Omental fat pad (tissue), 4 donors: ENCODE results near the gene METTL9. TPM values are rescaled to one million over a fixed set of nuclear protein-coding genes. Genes with fewer than 3 reads are reported as not detected.
"Not testable (repeated sequence)": the region's sequence is repeated elsewhere in the genome, so short reads cannot be mapped to it uniquely, and the experiment has no call there.

ENCODE experiments used
- ATAC-seq: fragments of 150-250 bp; one replicate; pipeline ENCODE4 v1.9.1; 2016; ENCODE audit warnings: mild to moderate bottlenecking, moderate library complexity; ENCODE audit not compliant: low FRiP score
- DNase-seq: peaks from one replicate; pipeline ENCODE4 v3.0.0-alpha.2; 2019; ENCODE audit warnings: low spot score
- total RNA-seq, 4 donors: library from RNA; depleted of rRNA; stranded (reverse); fragments of >200 nt; gene quantifications; one replicate each; pipeline ENCODE4 v1.1.0, GENCODE V29; 2016
- TF ChIP-seq, protein P1 (sequence below), 3 donors: fragments of 450-650 bp; IDR thresholded peaks; one replicate each; pipeline ENCODE4 v1.5.1; 2016 to 2017; ENCODE audit warnings: antibody characterized with exemption in 3 of 3, mild to moderate bottlenecking in 3 of 3, moderate library complexity in 2 of 3

METTL9 gene
- total RNA-seq, 4 donors from 2014 or later = 98.9 to 195 (median 114) TPM

- DNase-seq = no peak
- no peak for ATAC-seq
- TF ChIP-seq, protein P1, sequence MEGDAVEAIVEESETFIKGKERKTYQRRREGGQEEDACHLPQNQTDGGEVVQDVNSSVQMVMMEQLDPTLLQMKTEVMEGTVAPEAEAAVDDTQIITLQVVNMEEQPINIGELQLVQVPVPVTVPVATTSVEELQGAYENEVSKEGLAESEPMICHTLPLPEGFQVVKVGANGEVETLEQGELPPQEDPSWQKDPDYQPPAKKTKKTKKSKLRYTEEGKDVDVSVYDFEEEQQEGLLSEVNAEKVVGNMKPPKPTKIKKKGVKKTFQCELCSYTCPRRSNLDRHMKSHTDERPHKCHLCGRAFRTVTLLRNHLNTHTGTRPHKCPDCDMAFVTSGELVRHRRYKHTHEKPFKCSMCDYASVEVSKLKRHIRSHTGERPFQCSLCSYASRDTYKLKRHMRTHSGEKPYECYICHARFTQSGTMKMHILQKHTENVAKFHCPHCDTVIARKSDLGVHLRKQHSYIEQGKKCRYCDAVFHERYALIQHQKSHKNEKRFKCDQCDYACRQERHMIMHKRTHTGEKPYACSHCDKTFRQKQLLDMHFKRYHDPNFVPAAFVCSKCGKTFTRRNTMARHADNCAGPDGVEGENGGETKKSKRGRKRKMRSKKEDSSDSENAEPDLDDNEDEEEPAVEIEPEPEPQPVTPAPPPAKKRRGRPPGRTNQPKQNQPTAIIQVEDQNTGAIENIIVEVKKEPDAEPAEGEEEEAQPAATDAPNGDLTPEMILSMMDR (IDR thresholded peaks at IDR 0.05) = no peak
These were observed 38.9 kb upstream of the METTL9 start for GRCh38 chr16:21560462-21560861.

- no peak for ATAC-seq
- TF ChIP-seq, protein P1 (IDR thresholded peaks at IDR 0.05) = no peak
- no peak for DNase-seq
These were observed 35.7 kb upstream of the METTL9 start for GRCh38 chr16:21563676-21564075.

DNA sequence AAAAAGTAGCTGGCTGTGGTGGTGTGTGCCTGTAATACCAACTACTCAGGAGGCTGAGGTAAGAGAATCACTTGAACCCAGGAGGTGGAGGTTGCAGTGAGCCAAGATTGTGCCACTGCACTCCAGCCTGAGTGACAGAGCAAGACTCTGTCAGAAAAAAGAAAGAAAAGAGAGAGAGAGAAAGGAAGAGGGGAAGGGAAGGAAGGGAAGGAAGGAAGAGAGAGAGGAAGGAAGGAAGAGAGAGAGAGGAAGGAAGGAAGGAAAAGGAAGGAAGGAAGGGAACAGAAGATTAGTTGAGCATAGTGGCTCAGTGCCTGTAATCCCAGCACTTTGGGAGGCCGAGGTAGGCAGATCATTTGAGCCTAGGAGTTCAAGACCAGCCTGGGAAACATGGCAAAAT lies 35.0 kb upstream of the METTL9 start:
- not testable (repeated sequence) for DNase-seq

GRCh38 chr16:21565507-21565860 lies 33.9 kb upstream of the METTL9 start:
- DNase-seq (no peak), ATAC-seq (no peak)
- TF ChIP-seq, protein P1 (IDR thresholded peaks at IDR 0.05) = no peak

More for the DNA sequence above, 35.0 kb upstream of the METTL9 start:
- ATAC-seq = not testable (repeated sequence)

- TF ChIP-seq, protein P1 (IDR thresholded peaks at IDR 0.05) = no peak
- DNase-seq (no peak), ATAC-seq (no peak)
These were observed 33.3 kb upstream of the METTL9 start for GRCh38 chr16:21565861-21566669.

GRCh38 chr16:21566891-21567414 lies 32.4 kb upstream of the METTL9 start:
- DNase-seq = no peak

GRCh38 chr16:21567496-21567895 lies 31.9 kb upstream of the METTL9 start:
- DNase-seq, ATAC-seq: not testable (repeated sequence)

More at GRCh38 chr16:21566891-21567414, 32.4 kb upstream of the METTL9 start:
- no peak for ATAC-seq
- TF ChIP-seq, protein P1 (IDR thresholded peaks at IDR 0.05) = no peak

DNA sequence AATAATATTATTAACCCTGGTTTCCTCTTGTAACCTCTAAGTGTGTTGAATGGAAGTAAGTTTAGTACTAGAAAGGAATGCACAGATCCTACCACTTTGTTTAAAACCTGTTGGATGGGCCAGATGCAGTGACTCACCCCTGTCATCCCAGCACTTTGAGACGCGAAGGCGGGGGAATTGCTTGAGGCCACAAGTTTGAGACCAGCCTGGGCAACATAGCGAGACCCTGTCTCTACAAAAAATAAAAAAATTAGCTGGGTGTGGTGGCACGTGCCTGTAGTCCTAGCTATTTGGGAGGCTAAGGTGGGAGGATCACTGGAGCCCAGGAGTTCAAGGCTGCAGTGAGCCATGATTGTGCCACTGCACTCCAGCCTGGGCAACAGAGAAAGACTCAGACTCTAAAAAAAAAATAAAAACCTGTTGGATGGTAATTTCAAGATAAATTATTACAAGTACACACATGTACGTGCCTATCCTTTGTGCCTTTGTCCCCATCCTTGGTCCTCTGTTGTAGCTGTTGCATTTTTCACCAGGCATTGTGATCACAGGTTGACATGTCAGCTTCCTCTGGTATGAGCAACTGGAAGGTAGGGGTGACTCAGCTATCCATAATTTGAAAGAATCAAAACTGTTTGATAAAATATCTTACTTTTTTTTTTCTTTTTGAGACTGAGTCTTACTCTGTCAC lies 30.7 kb upstream of the METTL9 start:
- TF ChIP-seq, protein P1 (IDR thresholded peaks at IDR 0.05) = no peak
- no peak for DNase-seq
- no peak for ATAC-seq
